Measurements from ENCODE around the gene CHST13.

CHST13 gene

GRCh38 chr3:126537116-126537729 lies 13.3 kb downstream of the CHST13 start:
- TF ChIP-seq, protein P1, sequence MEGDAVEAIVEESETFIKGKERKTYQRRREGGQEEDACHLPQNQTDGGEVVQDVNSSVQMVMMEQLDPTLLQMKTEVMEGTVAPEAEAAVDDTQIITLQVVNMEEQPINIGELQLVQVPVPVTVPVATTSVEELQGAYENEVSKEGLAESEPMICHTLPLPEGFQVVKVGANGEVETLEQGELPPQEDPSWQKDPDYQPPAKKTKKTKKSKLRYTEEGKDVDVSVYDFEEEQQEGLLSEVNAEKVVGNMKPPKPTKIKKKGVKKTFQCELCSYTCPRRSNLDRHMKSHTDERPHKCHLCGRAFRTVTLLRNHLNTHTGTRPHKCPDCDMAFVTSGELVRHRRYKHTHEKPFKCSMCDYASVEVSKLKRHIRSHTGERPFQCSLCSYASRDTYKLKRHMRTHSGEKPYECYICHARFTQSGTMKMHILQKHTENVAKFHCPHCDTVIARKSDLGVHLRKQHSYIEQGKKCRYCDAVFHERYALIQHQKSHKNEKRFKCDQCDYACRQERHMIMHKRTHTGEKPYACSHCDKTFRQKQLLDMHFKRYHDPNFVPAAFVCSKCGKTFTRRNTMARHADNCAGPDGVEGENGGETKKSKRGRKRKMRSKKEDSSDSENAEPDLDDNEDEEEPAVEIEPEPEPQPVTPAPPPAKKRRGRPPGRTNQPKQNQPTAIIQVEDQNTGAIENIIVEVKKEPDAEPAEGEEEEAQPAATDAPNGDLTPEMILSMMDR (IDR thresholded peaks at IDR 0.05) = no peak

- TF ChIP-seq, protein P1 (IDR thresholded peaks at IDR 0.05) = no peak
Measured at GRCh38 chr3:126537730-126538281, 13.9 kb downstream of the CHST13 start.

DNA sequence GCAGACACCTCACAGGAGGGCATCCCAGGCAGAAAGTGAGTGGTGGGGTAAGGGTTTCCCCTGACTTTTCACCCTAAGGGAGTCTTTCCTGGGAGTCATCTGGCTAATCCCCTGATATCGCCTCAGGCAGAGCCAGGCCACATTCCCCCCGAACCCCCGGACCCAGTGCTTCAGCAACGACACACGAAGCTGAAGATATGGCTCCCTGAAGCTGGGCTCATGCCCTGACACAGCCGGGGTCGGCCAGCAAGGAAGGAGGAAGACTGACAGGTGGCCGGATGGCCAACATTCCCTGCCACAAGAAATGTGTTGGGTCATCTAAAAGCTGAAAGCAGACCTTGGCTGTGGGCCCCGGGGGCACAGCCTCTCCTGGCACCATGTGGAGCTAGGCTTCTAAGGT lies 14.4 kb downstream of the CHST13 start:
- TF ChIP-seq, protein P1 (IDR thresholded peaks at IDR 0.05) = no peak

GRCh38 chr3:126538966-126539365 lies 15.0 kb downstream of the CHST13 start:
- TF ChIP-seq, protein P1 (IDR thresholded peaks at IDR 0.05) = no peak

GRCh38 chr3:126539558-126540250 lies 15.7 kb downstream of the CHST13 start:
- TF ChIP-seq, protein P1 (IDR thresholded peaks at IDR 0.05) = no peak

- TF ChIP-seq, protein P1 (IDR thresholded peaks at IDR 0.05) = no peak
Measured at GRCh38 chr3:126540342-126540849, 16.4 kb downstream of the CHST13 start.

GRCh38 chr3:126540951-126541627 lies 17.1 kb downstream of the CHST13 start:
- TF ChIP-seq, protein P1 (IDR thresholded peaks at IDR 0.05) = no peak

All from LNCAP (cell line).